HEK293 (cell line): Measurements from ENCODE around the gene POGZ.

Experiments used
- CTCF ChIA-PET: fragments of 350-600 bp; formaldehyde crosslinking; extraction: SDS; loops from one replicate; lab custom pipeline; 2021; ENCODE audit warnings: antibody characterized with exemption; lab: Yijun Ruan, JAX
- POLR2A ChIA-PET: fragments of 300-600 bp; formaldehyde crosslinking; extraction: SDS; loops from one replicate; lab custom pipeline; 2020; ENCODE audit warnings: antibody characterized with exemption, inconsistent platforms; lab: Yijun Ruan, JAX
- H3K27ac ChIP-seq: fragments of 200-500 bp; sonication (Bioruptor generic); 2 replicates; pipeline ENCODE4 v1.5.1; 2014; ENCODE audit warnings: low read depth, low read length, control low read depth, inconsistent platforms; ENCODE audit errors: extremely low read depth
- H3K36me3 ChIP-seq, 2 experiments: fragments of 200-500 bp in 1 of 2; sonication (Bioruptor generic) in 1 of 2; 1 replicate in 1 of 2; 2 replicates in 1 of 2; pipeline ENCODE4 v1.5.1; 2014 to 2017; ENCODE audit warnings: inconsistent platforms in 2 of 2, low read length in 2 of 2; ENCODE audit not compliant: control insufficient read depth in 2 of 2, insufficient read depth in 1 of 2
- H3K4me1 ChIP-seq: fragments of 200-500 bp; sonication (Bioruptor generic); 2 replicates; pipeline ENCODE4 v1.5.1; 2014; ENCODE audit warnings: mild to moderate bottlenecking, low read length, inconsistent platforms; ENCODE audit not compliant: control insufficient read depth, insufficient read depth
- H3K4me3 ChIP-seq: 2 replicates; pipeline ENCODE4 v1.5.1; 2011; ENCODE audit warnings: low read depth, mild to moderate bottlenecking, control low read depth, low read length, moderate library complexity
- H3K9me3 ChIP-seq: fragments of 200-500 bp; sonication (Bioruptor generic); 2 replicates; pipeline ENCODE4 v1.5.1; 2014; ENCODE audit warnings: low read depth, low read length, inconsistent platforms; ENCODE audit not compliant: control insufficient read depth, insufficient read depth
- BCL11A ChIP-seq: fragments of 450-650 bp; formaldehyde crosslinking; IDR thresholded peaks from 2 replicates; pipeline ENCODE4 v1.5.1; 2016; ENCODE audit warnings: low read depth, missing biosample characterization, missing genetic modification characterization
- BCL6B ChIP-seq: fragments of 450-650 bp; formaldehyde crosslinking; IDR thresholded peaks from 2 replicates; pipeline ENCODE4 v1.5.1; 2017; ENCODE audit warnings: missing biosample characterization, missing genetic modification characterization
- FEZF1 ChIP-seq: fragments of 450-650 bp; formaldehyde crosslinking; IDR thresholded peaks from 2 replicates; pipeline ENCODE4 v1.5.1; 2016; ENCODE audit warnings: missing biosample characterization, missing genetic modification characterization
- MEIS1 ChIP-seq: sonication (generic); formaldehyde crosslinking; IDR thresholded peaks from 2 replicates; pipeline ENCODE4 v1.8.1; 2022; ENCODE audit warnings: missing genetic modification reagents, mild to moderate bottlenecking, borderline replicate concordance
- OVOL3 ChIP-seq: fragments of 450-650 bp; formaldehyde crosslinking; IDR thresholded peaks from 2 replicates; pipeline ENCODE4 v1.5.1; 2016; ENCODE audit warnings: missing biosample characterization, missing genetic modification characterization
- PRDM1 ChIP-seq: fragments of 450-650 bp; formaldehyde crosslinking; IDR thresholded peaks from 2 replicates; pipeline ENCODE4; 2016; ENCODE audit warnings: missing biosample characterization, missing genetic modification characterization
- PRDM10 ChIP-seq: fragments of 450-650 bp; formaldehyde crosslinking; IDR thresholded peaks from 2 replicates; pipeline ENCODE4 v1.5.1; 2016; ENCODE audit warnings: missing biosample characterization, missing genetic modification characterization
- PRDM6 ChIP-seq: fragments of 450-650 bp; formaldehyde crosslinking; IDR thresholded peaks from 2 replicates; pipeline ENCODE4 v1.5.1; 2017; ENCODE audit warnings: missing biosample characterization, missing genetic modification characterization
- ZBTB1 ChIP-seq: fragments of 450-650 bp; formaldehyde crosslinking; IDR thresholded peaks from 2 replicates; pipeline ENCODE4 v1.5.1; 2016; ENCODE audit warnings: missing biosample characterization, missing genetic modification characterization
- ZFP37 ChIP-seq: fragments of 450-650 bp; formaldehyde crosslinking; IDR thresholded peaks from 2 replicates; pipeline ENCODE4 v1.5.1; 2016; ENCODE audit warnings: missing biosample characterization, missing genetic modification characterization
- ZNF121 ChIP-seq: fragments of 450-650 bp; formaldehyde crosslinking; IDR thresholded peaks from 2 replicates; pipeline ENCODE4 v1.5.1; 2016; ENCODE audit warnings: missing biosample characterization, missing genetic modification characterization
- ZNF132 ChIP-seq: fragments of 450-650 bp; formaldehyde crosslinking; IDR thresholded peaks from 2 replicates; pipeline ENCODE4 v1.5.1; 2017; ENCODE audit warnings: missing biosample characterization, missing genetic modification characterization, borderline replicate concordance
- ZNF140 ChIP-seq: fragments of 450-650 bp; formaldehyde crosslinking; IDR thresholded peaks from 2 replicates; pipeline ENCODE4 v1.5.1; 2016; ENCODE audit warnings: missing biosample characterization, missing genetic modification characterization
- ZNF274 ChIP-seq, 2 experiments: fragments of 200-500 bp in 1 of 2; fragments of 450-650 bp in 1 of 2; sonication (Bioruptor generic) in 1 of 2; formaldehyde crosslinking in 1 of 2; IDR thresholded peaks; 2 replicates each; pipeline versions ENCODE4 v1.5.1 to v1.6.1; 2014 to 2016; ENCODE audit warnings: borderline replicate concordance in 1 of 2, inconsistent platforms in 1 of 2, low read length in 1 of 2, missing biosample characterization in 1 of 2, missing genetic modification characterization in 1 of 2
- ZNF324 ChIP-seq: fragments of 450-650 bp; formaldehyde crosslinking; IDR thresholded peaks from 2 replicates; pipeline ENCODE4 v1.5.1; 2016; ENCODE audit warnings: missing biosample characterization, missing genetic modification characterization
- ZNF394 ChIP-seq: fragments of 450-650 bp; formaldehyde crosslinking; IDR thresholded peaks from 2 replicates; pipeline ENCODE4 v1.5.1; 2016; ENCODE audit warnings: missing biosample characterization, missing genetic modification characterization, mild to moderate bottlenecking, moderate library complexity, borderline replicate concordance
- ZNF473 ChIP-seq: fragments of 450-650 bp; formaldehyde crosslinking; IDR thresholded peaks from 2 replicates; pipeline ENCODE4 v1.5.1; 2017; ENCODE audit warnings: missing biosample characterization, missing genetic modification characterization
- ZNF521 ChIP-seq: fragments of 450-650 bp; formaldehyde crosslinking; IDR thresholded peaks from 2 replicates; pipeline ENCODE4 v1.5.1; 2017; ENCODE audit warnings: missing biosample characterization, mild to moderate bottlenecking, missing genetic modification characterization
- ZNF585B ChIP-seq: fragments of 450-650 bp; formaldehyde crosslinking; IDR thresholded peaks from 2 replicates; pipeline ENCODE4 v1.5.1; 2016; ENCODE audit warnings: missing biosample characterization, missing genetic modification characterization
- ZNF660 ChIP-seq: fragments of 450-650 bp; IDR thresholded peaks from 2 replicates; pipeline ENCODE4 v1.5.1; 2018; ENCODE audit warnings: missing biosample characterization, mild to moderate bottlenecking, missing genetic modification characterization
- ZNF664 ChIP-seq: fragments of 450-650 bp; formaldehyde crosslinking; IDR thresholded peaks from 2 replicates; pipeline ENCODE4 v1.5.1; 2016; ENCODE audit warnings: missing biosample characterization, missing genetic modification characterization
- ZNF677 ChIP-seq: fragments of 450-650 bp; IDR thresholded peaks from 2 replicates; pipeline ENCODE4 v1.5.0; 2018; ENCODE audit warnings: missing biosample characterization, mild to moderate bottlenecking, missing genetic modification characterization, moderate library complexity
- ZNF704 ChIP-seq: fragments of 450-650 bp; formaldehyde crosslinking; IDR thresholded peaks from 2 replicates; pipeline ENCODE4 v1.5.1; 2016; ENCODE audit warnings: missing biosample characterization, missing genetic modification characterization
- ZNF830 ChIP-seq: fragments of 450-650 bp; IDR thresholded peaks from 2 replicates; pipeline ENCODE4 v1.5.0; 2018; ENCODE audit warnings: missing biosample characterization, missing genetic modification characterization, low read depth, mild to moderate bottlenecking, moderate library complexity
- ZSCAN23 ChIP-seq: fragments of 450-650 bp; formaldehyde crosslinking; IDR thresholded peaks from 2 replicates; pipeline ENCODE4 v1.5.1; 2016; ENCODE audit warnings: missing biosample characterization, missing genetic modification characterization

Gene POGZ

GRCh38 chr1:151494741-151495281, 35.5 kb upstream of the POGZ start (continued):
- no peak for TF ChIP-seq ZNF704 (tag by site-specific recombination)
- TF ChIP-seq ZNF585B (tag by site-specific recombination): no peak
- TF ChIP-seq ZNF521 (tag by site-specific recombination): no peak
- no peak for TF ChIP-seq ZNF830 (tag by site-specific recombination)
- peak; percentile 97 for TF ChIP-seq BCL11A
- no peak for TF ChIP-seq ZNF473 (tag by site-specific recombination)
- peak; percentile 97 for TF ChIP-seq ZNF324
- no peak for TF ChIP-seq ZNF677 (tag by site-specific recombination)
- TF ChIP-seq FEZF1 (tag by site-specific recombination): peak; percentile 96
- TF ChIP-seq ZNF660 (tag by site-specific recombination): peak; percentile 80
- no peak for TF ChIP-seq OVOL3 (tag by site-specific recombination)
- TF ChIP-seq, all 188 proteins: peak for 70

- Histone ChIP-seq H3K9me3 (no peaks in the 10 kb centered on the region), H3K4me3 (no peak overlapping the region), H3K4me1 (peaks cover 9% of the 10 kb centered on the region; the same call in 1 of the 2 replicates), H3K36me3 (no peaks in the 10 kb centered on the region), H3K27ac (no peak overlapping the region)
- TF ChIP-seq PRDM10 (no peak), ZNF324 (no peak), ZNF121 (tag by site-specific recombination) (no peak), PRDM1 (tag by site-specific recombination) (peak; percentile 94), ZNF394 (tag by site-specific recombination) (no peak), ZBTB1 (tag by site-specific recombination) (no peak), BCL6B (tag by site-specific recombination) (no peak)
- CTCF ChIA-PET: interaction anchor here (0.6 to 1.2 kb wide), 2 partner anchors 8 to 230 kb away, joined by 3 to 4 read pairs; no protein-coding TSS in a partner anchor
- POLR2A ChIA-PET: interaction anchor here (0.6 to 2.6 kb wide), 3 partner anchors 18 to 462 kb away, joined by 3 to 28 read pairs (median 8); partner anchors contain the start of genes CGN and TUFT1
Measured at GRCh38 chr1:151493042-151493441, 33.7 kb upstream of the POGZ start.

- H3K4me1 ChIP-seq: peaks cover 9% of the 10 kb centered on the region; the same call in 1 of the 2 replicates
- no peaks in the 10 kb centered on the region for H3K9me3 ChIP-seq
- H3K27ac ChIP-seq: no peak overlapping the region
- H3K4me3 ChIP-seq: no peak overlapping the region
- POLR2A ChIA-PET: interaction anchor here (1.1 to 2.0 kb wide), 2 partner anchors 19 to 47 kb away, joined by 8 read pairs; partner anchors contain the start of gene CGN
- CTCF ChIA-PET: no interaction called here
- H3K36me3 ChIP-seq: no peaks in the 10 kb centered on the region
- TF ChIP-seq ZNF274 (IDR thresholded peaks at IDR 0.05; ENCODE audit: low read length): no peak
- TF ChIP-seq ZNF274 (tag by site-specific recombination; IDR thresholded peaks at IDR 0.05; ENCODE audit: borderline replicate concordance): no peak
- no peak for TF ChIP-seq ZSCAN23
- no peak for TF ChIP-seq ZNF664 (tag by site-specific recombination)
- TF ChIP-seq ZNF132: no peak
- no peak for TF ChIP-seq ZNF521 (tag by site-specific recombination)
- TF ChIP-seq ZFP37 (tag by site-specific recombination): no peak
- TF ChIP-seq BCL11A: no peak
- no peak for TF ChIP-seq MEIS1 (CRISPR knock-in tag)
- no peak for TF ChIP-seq PRDM6 (tag by site-specific recombination)
- no peak for TF ChIP-seq ZNF140 (tag by site-specific recombination)
Measured at GRCh38 chr1:151492120-151492519, 32.8 kb upstream of the POGZ start.
